Stimulated activated CD8-positive, alpha-beta memory T cell treated with anti-CD3 and anti-CD28 coated beads, Interleukin-15, amount 100 ng/mL, for 1 hour (primary cell): ENCODE data around the gene CALHM6.

Experiments used
- DNase-seq: peaks from one replicate; pipeline ENCODE4 v3.0.0-alpha.2; 2020; ENCODE audit warnings: low read depth

Gene CALHM6

GRCh38 chr6:116446399-116446798, 14.8 kb upstream of the CALHM6 start:
- DNase-seq: no peak

- DNase-seq: no peak
These were observed 14.1 kb upstream of the CALHM6 start for GRCh38 chr6:116447052-116447451.

GRCh38 chr6:116447496-116448011, 13.6 kb upstream of the CALHM6 start:
- DNase-seq: no peak

- no peak for DNase-seq
These were observed 11.6 kb upstream of the CALHM6 start for GRCh38 chr6:116449565-116449964.

- no peak for DNase-seq
These were observed 10.9 kb upstream of the CALHM6 start for GRCh38 chr6:116450185-116450710.

GRCh38 chr6:116450769-116451740, 10.1 kb upstream of the CALHM6 start:
- no peak for DNase-seq

- no peak for DNase-seq
These were observed 9.3 kb upstream of the CALHM6 start for GRCh38 chr6:116451916-116452315.

- no peak for DNase-seq
These were observed 8.6 kb upstream of the CALHM6 start for GRCh38 chr6:116452531-116452930.

GRCh38 chr6:116456106-116456505, 5.1 kb upstream of the CALHM6 start:
- no peak for DNase-seq

- DNase-seq: no peak
These were observed 4.2 kb upstream of the CALHM6 start for GRCh38 chr6:116456927-116457326.

- no peak for DNase-seq
These were observed 2.9 kb upstream of the CALHM6 start for GRCh38 chr6:116458264-116458663.

- DNase-seq: no peak
These were observed 1.2 kb upstream of the CALHM6 start for GRCh38 chr6:116459927-116460326.

GRCh38 chr6:116461932-116462885, 1.0 kb downstream of the CALHM6 start:
- no peak for DNase-seq

GRCh38 chr6:116463301-116463700, 2.1 kb downstream of the CALHM6 start:
- no peak for DNase-seq

GRCh38 chr6:116465246-116465645, 4.1 kb downstream of the CALHM6 start:
- no peak for DNase-seq

- DNase-seq: no peak
These were observed 5.9 kb downstream of the CALHM6 start for GRCh38 chr6:116467096-116467495.

GRCh38 chr6:116467514-116467913, 6.3 kb downstream of the CALHM6 start:
- DNase-seq: no peak

- no peak for DNase-seq
These were observed 7.1 kb downstream of the CALHM6 start for GRCh38 chr6:116468293-116468692.

- DNase-seq: no peak
These were observed 10.4 kb downstream of the CALHM6 start for GRCh38 chr6:116471531-116471930.

- DNase-seq: no peak
These were observed 11.5 kb downstream of the CALHM6 start for GRCh38 chr6:116472706-116473105.

- no peak for DNase-seq
These were observed 14.0 kb downstream of the CALHM6 start for GRCh38 chr6:116475141-116475540.

GRCh38 chr6:116476002-116476678, 15.0 kb downstream of the CALHM6 start:
- DNase-seq: no peak
